BLaER1 (cell line): ENCODE measurements around the gene ZNF101.

Experiments used
- H3K27ac ChIP-seq: shearing (Covaris generic); formaldehyde crosslinking; 2 replicates; pipeline ENCODE4 v1.8.1; 2022
- H3K27me3 ChIP-seq: shearing (Covaris generic); formaldehyde crosslinking; 2 replicates; pipeline ENCODE4 v1.8.1; 2022
- H3K36me3 ChIP-seq: shearing (Covaris generic); formaldehyde crosslinking; 2 replicates; pipeline ENCODE4 v1.8.1; 2022
- H3K4me1 ChIP-seq: shearing (Covaris generic); formaldehyde crosslinking; 2 replicates; pipeline ENCODE4 v1.8.1; 2022
- H3K4me2 ChIP-seq: shearing (Covaris generic); formaldehyde crosslinking; 2 replicates; pipeline ENCODE4 v1.8.1; 2022
- H3K4me3 ChIP-seq: shearing (Covaris generic); formaldehyde crosslinking; 2 replicates; pipeline ENCODE4 v1.8.1; 2022
- H3K9ac ChIP-seq: shearing (Covaris generic); formaldehyde crosslinking; 2 replicates; pipeline ENCODE4 v1.8.1; 2022
- H3K9me3 ChIP-seq: shearing (Covaris generic); formaldehyde crosslinking; 2 replicates; pipeline ENCODE4 v1.8.1; 2022
- H4K20me1 ChIP-seq: shearing (Covaris generic); formaldehyde crosslinking; 2 replicates; pipeline ENCODE4 v1.8.1; 2022
- Cebpa-rat ChIP-seq: shearing (Covaris generic); IDR thresholded peaks from 2 replicates; pipeline ENCODE4 v1.8.1; 2022

The ZNF101 gene

GRCh38 chr19:19668230-19669012 lies at the start of gene ZNF101:
ZNF101 (plus strand) TSS chr19:19668839; CDS start chr19:19668964, 125 bp downstream.
- no peaks in the 10 kb centered on the region for H4K20me1 ChIP-seq
- H3K27me3 ChIP-seq, result no peaks in the 10 kb centered on the region
- peak within 1 kb of the TSS; percentile 95 for H3K4me3 ChIP-seq
- H3K4me1 ChIP-seq, result peaks cover 42% of the 10 kb centered on the region
- TF ChIP-seq Cebpa-rat, result no peak
- peak within 1 kb of the TSS; percentile 96 for H3K27ac ChIP-seq
- peak within 1 kb of the TSS; percentile 95 for H3K9ac ChIP-seq
- peaks cover 32% of the 10 kb centered on the region for H3K9me3 ChIP-seq
- H3K4me2 ChIP-seq, result peak within 1 kb of the TSS; percentile 86
- peaks cover 24% of the 10 kb centered on the region for H3K36me3 ChIP-seq

DNA sequence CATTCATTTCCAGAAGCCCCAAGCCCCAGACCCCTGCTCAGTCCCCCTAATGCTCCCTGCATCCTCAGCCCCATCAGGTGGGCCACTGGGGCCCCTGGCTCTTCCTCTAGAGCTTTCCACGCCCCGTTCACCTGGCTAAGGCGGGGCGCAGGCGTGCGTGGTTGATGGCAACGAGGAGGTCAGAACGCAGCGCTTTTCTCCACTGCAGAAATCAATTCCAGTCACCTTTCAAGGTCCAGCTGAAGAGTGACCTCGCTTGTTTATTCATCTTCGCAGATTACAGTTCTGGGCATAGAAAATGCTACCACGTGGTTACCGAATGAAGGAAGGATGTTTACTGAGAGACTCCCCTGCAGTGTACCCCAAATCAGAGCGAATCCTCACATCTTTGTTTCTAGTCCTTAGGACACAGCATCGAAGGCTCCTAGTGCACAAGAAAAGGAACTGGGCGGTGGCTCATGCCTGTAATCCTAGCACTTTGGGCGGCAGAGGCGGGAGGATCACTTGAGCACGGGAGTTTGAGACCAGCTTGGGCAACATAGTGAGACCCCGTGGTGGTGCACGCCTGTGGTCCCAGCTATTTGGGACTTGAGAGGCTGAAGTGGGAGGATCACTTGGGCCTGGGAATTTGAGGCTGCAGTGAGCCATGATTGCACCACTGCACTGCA lies 49.3 kb upstream of the ZNF101 start:
- Histone ChIP-seq H3K4me1 (peaks cover 31% of the 10 kb centered on the region), H3K9ac (no peak overlapping the region), H3K36me3 (peaks cover 31% of the 10 kb centered on the region), H3K4me2 (peak overlapping the region; percentile 89), H3K9me3 (no peaks in the 10 kb centered on the region), H4K20me1 (peaks cover 20% of the 10 kb centered on the region; the same call in 1 of the 2 replicates), H3K4me3 (peak overlapping the region; percentile 67), H3K27ac (no peak overlapping the region), H3K27me3 (no peaks in the 10 kb centered on the region)
- no peak for TF ChIP-seq Cebpa-rat

- no peak overlapping the region for H3K9ac ChIP-seq
- H3K27me3 ChIP-seq, result no peaks in the 10 kb centered on the region
- H3K4me2 ChIP-seq, result no peak overlapping the region
- no peak for TF ChIP-seq Cebpa-rat
- H3K27ac ChIP-seq, result no peak overlapping the region
- peaks cover 36% of the 10 kb centered on the region for H3K36me3 ChIP-seq
- peaks cover 36% of the 10 kb centered on the region for H3K4me1 ChIP-seq
- peaks cover 21% of the 10 kb centered on the region; the same call in 1 of the 2 replicates for H4K20me1 ChIP-seq
- H3K4me3 ChIP-seq, result no peak overlapping the region
- H3K9me3 ChIP-seq, result no peaks in the 10 kb centered on the region
Measured at GRCh38 chr19:19619849-19620210, 48.8 kb upstream of the ZNF101 start.

GRCh38 chr19:19623383-19623782 lies 45.3 kb upstream of the ZNF101 start:
- Histone ChIP-seq H3K4me2 (no peak overlapping the region), H4K20me1 (peaks cover 21% of the 10 kb centered on the region; the same call in 1 of the 2 replicates)

GRCh38 chr19:19624032-19624570 lies 44.5 kb upstream of the ZNF101 start:
- H3K27ac ChIP-seq, result no peak overlapping the region
- TF ChIP-seq Cebpa-rat, result no peak
- H3K4me2 ChIP-seq, result peak overlapping the region; percentile 33; the same call in 1 of the 2 replicates
- peaks cover 50% of the 10 kb centered on the region for H3K4me1 ChIP-seq
- no peaks in the 10 kb centered on the region for H3K27me3 ChIP-seq
- no peak overlapping the region for H3K9ac ChIP-seq
- peaks cover 42% of the 10 kb centered on the region for H3K36me3 ChIP-seq
- H3K4me3 ChIP-seq, result no peak overlapping the region
- no peaks in the 10 kb centered on the region for H3K9me3 ChIP-seq
- H4K20me1 ChIP-seq, result peaks cover 19% of the 10 kb centered on the region; the same call in 1 of the 2 replicates

More at GRCh38 chr19:19623383-19623782, 45.3 kb upstream of the ZNF101 start:
- no peak overlapping the region for H3K27ac ChIP-seq
- TF ChIP-seq Cebpa-rat, result no peak
- H3K4me1 ChIP-seq, result peaks cover 48% of the 10 kb centered on the region
- peaks cover 42% of the 10 kb centered on the region for H3K36me3 ChIP-seq
- H3K4me3 ChIP-seq, result no peak overlapping the region
- no peaks in the 10 kb centered on the region for H3K27me3 ChIP-seq
- H3K9ac ChIP-seq, result no peak overlapping the region
- no peaks in the 10 kb centered on the region for H3K9me3 ChIP-seq

GRCh38 chr19:19626516-19627472 lies 41.8 kb upstream of the ZNF101 start:
- H3K4me2 ChIP-seq, result peak overlapping the region; percentile 90
- H3K9me3 ChIP-seq, result no peaks in the 10 kb centered on the region
- peak overlapping the region; percentile 88 for H3K9ac ChIP-seq
- no peaks in the 10 kb centered on the region for H3K27me3 ChIP-seq
- H3K4me3 ChIP-seq, result peak overlapping the region; percentile 93
- no peak for TF ChIP-seq Cebpa-rat
- peaks cover 10% of the 10 kb centered on the region; the same call in 1 of the 2 replicates for H4K20me1 ChIP-seq
- peaks cover 55% of the 10 kb centered on the region for H3K36me3 ChIP-seq
- H3K27ac ChIP-seq, result peak overlapping the region; percentile 86
- peaks cover 48% of the 10 kb centered on the region for H3K4me1 ChIP-seq

DNA sequence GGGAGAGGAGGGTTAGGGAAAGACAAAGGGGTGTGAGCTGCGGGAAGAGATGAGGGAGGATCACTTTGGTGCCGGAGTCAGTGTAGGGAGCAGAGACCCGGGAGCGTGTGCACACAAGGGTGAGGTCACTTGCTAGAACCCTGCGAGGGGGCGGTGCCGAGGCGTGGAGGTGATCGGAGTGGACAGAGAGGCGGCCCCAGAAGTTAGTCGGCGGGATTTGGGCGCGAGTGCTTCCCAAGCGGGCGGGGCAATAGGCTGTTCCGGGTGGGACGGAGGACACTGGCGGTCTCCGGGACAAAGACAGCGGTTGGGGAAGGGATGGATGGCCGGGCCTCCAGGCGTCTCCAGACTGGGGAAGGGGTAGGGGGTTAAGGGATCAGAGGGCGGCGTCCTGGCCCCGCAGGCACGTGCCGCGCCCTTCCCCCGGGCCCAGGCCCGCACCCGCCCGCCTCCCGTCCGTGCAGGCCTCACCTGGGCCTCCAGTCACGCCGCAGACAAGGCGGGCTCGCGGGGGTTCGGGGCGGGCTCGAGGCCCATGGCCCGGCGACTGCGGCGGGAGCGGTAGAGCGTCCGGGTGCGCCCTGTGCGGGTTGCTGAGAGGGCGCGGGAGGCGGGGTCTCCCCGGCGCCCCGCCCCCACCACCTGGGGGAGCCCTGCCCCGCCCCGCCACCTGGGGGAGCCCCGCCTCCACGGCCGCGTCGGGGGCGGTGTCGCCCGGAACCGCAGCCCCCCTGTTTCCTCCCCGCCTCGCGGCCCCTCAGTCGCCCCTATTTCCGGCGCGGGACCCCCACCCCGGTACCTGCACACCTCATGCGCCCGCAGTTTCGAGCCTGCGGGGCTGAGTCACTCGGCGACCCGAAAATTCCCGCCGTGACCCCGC lies 40.8 kb upstream of the ZNF101 start, which contains the start of gene LPAR2:
Gene LPAR2 (minus strand): TSS at position 600 of the 880 bp plus-strand sequence. CDS start 945 bp downstream, outside the sequence.
- peak within 1 kb of the TSS; percentile 88 for H3K9ac ChIP-seq
- H4K20me1 ChIP-seq, result peaks cover 10% of the 10 kb centered on the region; the same call in 1 of the 2 replicates
- H3K36me3 ChIP-seq, result peaks cover 55% of the 10 kb centered on the region
- H3K4me2 ChIP-seq, result peak within 1 kb of the TSS; percentile 90
- peaks cover 48% of the 10 kb centered on the region for H3K4me1 ChIP-seq
- H3K4me3 ChIP-seq, result peak within 1 kb of the TSS; percentile 93
- TF ChIP-seq Cebpa-rat, result no peak
- no peaks in the 10 kb centered on the region for H3K27me3 ChIP-seq
- H3K27ac ChIP-seq, result peak within 1 kb of the TSS; percentile 86
- no peaks in the 10 kb centered on the region for H3K9me3 ChIP-seq

DNA sequence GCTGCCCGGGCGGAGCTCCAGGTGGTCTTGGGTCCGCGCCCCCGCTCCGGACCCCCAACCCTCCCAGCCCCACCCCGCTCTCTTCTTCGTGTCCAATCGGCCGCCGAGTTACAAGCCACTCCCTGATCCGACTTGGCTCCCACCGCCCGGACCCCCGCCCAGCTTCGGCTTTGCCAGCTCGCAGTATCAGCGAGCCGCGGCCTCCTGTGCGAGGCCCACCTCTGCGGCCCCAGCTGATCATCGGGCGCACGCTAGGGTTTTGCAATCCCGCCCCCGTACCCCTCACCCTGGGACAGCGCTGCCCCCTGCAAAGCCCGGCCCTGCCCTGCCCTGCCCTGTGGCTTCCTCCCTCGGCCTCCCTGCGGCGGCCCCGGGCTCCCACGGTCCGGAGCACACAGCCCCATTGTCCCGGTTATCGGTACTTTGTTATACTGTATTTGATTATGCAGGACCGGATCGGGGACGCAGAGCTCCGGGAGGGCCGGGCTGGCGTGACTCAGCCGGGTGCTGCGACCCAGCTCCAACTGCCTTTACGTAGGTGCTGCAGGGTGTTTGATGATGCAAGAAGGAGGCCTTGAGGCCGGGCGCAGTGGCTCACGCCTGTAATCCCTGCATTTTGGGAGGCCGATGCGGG lies 40.0 kb upstream of the ZNF101 start:
- H3K9me3 ChIP-seq, result no peaks in the 10 kb centered on the region
- H3K4me2 ChIP-seq, result peak overlapping the region; percentile 90
- TF ChIP-seq Cebpa-rat, result no peak
- peaks cover 55% of the 10 kb centered on the region for H3K36me3 ChIP-seq
- peak overlapping the region; percentile 93 for H3K4me3 ChIP-seq
- peak overlapping the region; percentile 86 for H3K27ac ChIP-seq
- H3K27me3 ChIP-seq, result no peaks in the 10 kb centered on the region
- peaks cover 8% of the 10 kb centered on the region; the same call in 1 of the 2 replicates for H4K20me1 ChIP-seq
- H3K9ac ChIP-seq, result peak overlapping the region; percentile 88
- H3K4me1 ChIP-seq, result peaks cover 45% of the 10 kb centered on the region
